Heart left ventricle (tissue), 16 donors: ENCODE results near the gene GLUD1. TPM values are rescaled to one million over a fixed set of nuclear protein-coding genes. Genes with fewer than 3 reads are reported as not detected.
A peak's percentile ranks its signal among the peaks of the same experiment; 100 is the strongest.
"Not testable (repeated sequence)": the region's sequence is repeated elsewhere in the genome, so short reads cannot be mapped to it uniquely, and the experiment has no call there.

Experiments used
- ATAC-seq, 4 donors: fragments of 200-7000 bp; cut with Tn5 transposase; one replicate each; pipeline ENCODE4 v1.9.1; 2020 to 2022; ENCODE audit warnings: moderate library complexity in 4 of 4, mild to moderate bottlenecking in 3 of 4, moderate number of reproducible peaks in 1 of 4
- DNase-seq, 5 donors: peaks; one replicate each; pipeline ENCODE4 v3.0.0-alpha.2; 2020
- H3K27ac ChIP-seq, 12 donors: fragments of 200-600 bp; sonication (generic) in 4 of 12; one replicate each; pipeline versions ENCODE4 v1.5.0 to v1.8.0; 2016 to 2022; ENCODE audit warnings: mild to moderate bottlenecking in 2 of 12
- H3K27me3 ChIP-seq, 9 donors: fragments of 200-600 bp; sonication (generic) in 2 of 9; one replicate each; pipeline versions ENCODE4 v1.5.1 to v1.8.0; 2016 to 2022; ENCODE audit warnings: mild to moderate bottlenecking in 3 of 9
- H3K36me3 ChIP-seq, 9 donors: fragments of 200-600 bp; sonication (generic) in 2 of 9; one replicate each; pipeline versions ENCODE4 v1.5.0 to v1.8.0; 2018 to 2022; ENCODE audit warnings: mild to moderate bottlenecking in 2 of 9
- H3K4me1 ChIP-seq, 12 donors: fragments of 200-600 bp; sonication (generic) in 4 of 12; one replicate each; pipeline versions ENCODE4 v1.5.0 to v1.8.0; 2016 to 2022; ENCODE audit warnings: mild to moderate bottlenecking in 3 of 12
- H3K4me3 ChIP-seq, 12 donors: fragments of 200-600 bp; sonication (generic) in 4 of 12; one replicate each; pipeline versions ENCODE4 v1.5.0 to v1.8.0; 2017 to 2022; ENCODE audit warnings: mild to moderate bottlenecking in 9 of 12, moderate library complexity in 4 of 12
- H3K9me3 ChIP-seq, 12 donors: fragments of 200-600 bp; sonication (generic) in 4 of 12; one replicate each; pipeline versions ENCODE4 v1.5.0 to v1.8.0; 2016 to 2022; ENCODE audit warnings: mild to moderate bottlenecking in 1 of 12
- POLR2A ChIP-seq, 2 donors: fragments of 450-650 bp; IDR thresholded peaks; one replicate each; pipeline ENCODE4 v1.6.1; 2017; ENCODE audit warnings: antibody characterized with exemption in 2 of 2, mild to moderate bottlenecking in 2 of 2, moderate library complexity in 2 of 2
- WGBS, 4 donors: extraction: QIAGEN DNeasy Blood & Tissue Kit in 2 of 4; methylation state at CpG; one replicate each; pipeline versions ENCODE4 v1.1.5 to v1.1.7; 2013 to 2018; 5-methylcytosine and 5-hydroxymethylcytosine counted together
- intact Hi-C, 10 donors: fragments of 100-400 bp; cut with DNase I; formaldehyde crosslinking; loops; one replicate each; pipeline versions ENCODE4 v1.11.1 to v1.14.2; 2022
- polyA plus RNA-seq, 2 donors: library from polyadenylated mRNA; stranded (reverse); fragments of 200-250 nt; gene quantifications; one replicate each; pipeline ENCODE4 v1.2.3, GENCODE V29; 2013
- total RNA-seq, 9 donors: library from RNA; depleted of rRNA in 2 of 9; stranded (reverse); fragments of >200 nt in 2 of 9; fragmentation: NEBNext Ultra II Directional in 3 of 9; extraction: Animal tissue kit (Norgen Biotek cat#: 25700) in 3 of 9; gene quantifications; one replicate each; pipeline versions ENCODE4 v1.1.0 to v1.2.4, GENCODE V29; 2016 to 2023
- TF ChIP-seq, protein P1 (sequence below), 12 donors: fragments of 200-600 bp; sonication (generic) in 4 of 12; IDR thresholded peaks; one replicate each; pipeline versions ENCODE4 v1.5.0 to v1.8.0; 2018 to 2022; ENCODE audit warnings: antibody characterized with exemption in 12 of 12, mild to moderate bottlenecking in 5 of 12
- donor health status: ischemic (EF 13 %, LVEDD 7.1; RV severe dilation, severe dysfunction).
- donor health status: healthy with polysubstance abuse.
- donor health status: DM: no; HTN: yes; CAD: no.
- donor health status: DM: no; HTN: no; CAD: no.
- donor health status: ischemic (EF 25% LVEDD 6.9; RV normal size, moderate dysfunction).
- donor health status: ischemic (EF 25% LVEDD 5.7; RV mildly dilated, moderate dysfunction).
- donor health status: healthy.
- donor health status: DM: yes; HTN: yes; CAD: no.
- donor health status: ischemic (EF 35%, LVEDD 5.7; RV mildly dilated, moderate dysfunction).
- donor health status: nonischemic (EF 11% LVEDD 7.7; RV severe dilation, severe dysfunction).
- donor health status: DM: yes; HTN: yes; CAD: no.
- donor health status: PGD.
- donor health status: ischemic (EF 29% LVEDD 5.4; RV normal size, mild dysfunction).
- donor health status: nonischemic (EF 23%, LVEDD 6.1; RV moderate dilation, normal function).

The GLUD1 gene
- total and polyA plus RNA-seq, 11 donors = 42.9 to 138 (median 104) TPM

DNA sequence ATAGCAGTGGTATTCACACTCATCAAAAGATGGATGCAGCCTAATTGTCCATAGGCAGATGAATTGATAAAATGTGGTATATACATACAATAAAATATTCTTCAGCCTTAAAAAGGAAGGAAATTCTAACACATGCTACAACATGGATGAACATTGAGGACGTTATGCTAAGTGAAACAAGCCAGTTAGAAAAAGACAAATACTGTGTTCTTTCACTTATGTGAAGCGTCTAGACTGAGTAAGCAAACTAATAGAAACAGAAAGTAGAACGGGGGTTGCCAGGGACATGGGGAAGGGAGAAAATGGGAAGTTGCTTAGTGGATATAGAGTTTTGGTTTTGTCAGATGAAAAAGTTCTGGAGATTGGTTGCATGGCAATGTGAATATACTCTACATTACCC lies 81.1 kb downstream of the GLUD1 start:
- DNase-seq, H3K9me3 ChIP-seq, H3K4me1 ChIP-seq, H3K27ac ChIP-seq, intact Hi-C loops, H3K4me3 ChIP-seq, H3K27me3 ChIP-seq, ATAC-seq, H3K36me3 ChIP-seq: not testable (repeated sequence)
- 68 to 84% (median 84%) methylated on average over 3 of the region's 3 CpGs for whole genome bisulfite sequencing, 4 donors

DNA sequence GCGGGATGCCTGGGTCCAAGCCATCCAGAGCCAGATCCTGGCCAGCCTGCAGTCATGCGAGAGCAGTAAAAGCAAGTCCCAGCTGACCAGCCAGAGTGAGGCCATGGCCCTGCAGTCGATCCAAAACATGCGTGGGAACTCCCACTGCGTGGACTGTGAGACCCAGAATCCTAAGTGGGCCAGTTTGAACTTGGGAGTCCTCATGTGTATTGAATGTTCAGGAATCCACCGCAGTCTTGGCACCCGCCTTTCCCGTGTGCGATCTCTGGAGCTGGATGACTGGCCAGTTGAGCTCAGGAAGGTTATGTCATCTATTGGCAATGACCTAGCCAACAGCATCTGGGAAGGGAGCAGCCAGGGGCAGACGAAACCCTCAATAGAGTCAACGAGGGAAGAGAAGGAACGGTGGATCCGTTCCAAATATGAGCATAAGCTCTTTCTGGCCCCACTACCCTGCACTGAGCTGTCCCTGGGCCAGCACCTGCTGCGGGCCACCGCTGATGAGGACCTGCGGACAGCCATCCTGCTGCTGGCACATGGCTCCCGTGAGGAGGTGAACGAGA lies 85.4 kb downstream of the GLUD1 start:
- H3K4me3 ChIP-seq, H3K27me3 ChIP-seq, H3K4me1 ChIP-seq, H3K36me3 ChIP-seq, ATAC-seq, intact Hi-C loops, H3K9me3 ChIP-seq, H3K27ac ChIP-seq: not testable (repeated sequence)
- DNase-seq = peak in 2 of 5 donors; percentile 25 to 43
- WGBS, 4 donors = 88 to 92% (median 88%) methylated on average over 12 to 18 of the region's 18 CpGs

DNA sequence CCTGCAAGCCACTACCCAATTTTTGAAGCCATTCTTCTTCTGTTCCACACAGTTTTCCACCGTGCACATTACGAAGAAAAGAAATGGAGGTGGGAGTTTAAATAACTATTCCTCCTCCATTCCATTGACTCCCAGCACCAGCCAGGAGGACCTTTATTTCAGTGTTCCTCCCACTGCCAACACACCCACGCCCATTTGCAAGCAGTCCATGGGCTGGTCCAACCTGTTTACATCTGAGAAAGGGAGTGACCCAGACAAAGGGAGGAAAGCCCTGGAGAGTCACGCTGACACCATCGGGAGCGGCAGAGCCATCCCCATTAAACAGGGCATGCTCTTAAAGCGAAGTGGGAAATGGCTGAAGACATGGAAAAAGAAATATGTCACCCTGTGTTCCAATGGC lies 86.3 kb downstream of the GLUD1 start:
- intact Hi-C loops = not testable (repeated sequence)

DNA sequence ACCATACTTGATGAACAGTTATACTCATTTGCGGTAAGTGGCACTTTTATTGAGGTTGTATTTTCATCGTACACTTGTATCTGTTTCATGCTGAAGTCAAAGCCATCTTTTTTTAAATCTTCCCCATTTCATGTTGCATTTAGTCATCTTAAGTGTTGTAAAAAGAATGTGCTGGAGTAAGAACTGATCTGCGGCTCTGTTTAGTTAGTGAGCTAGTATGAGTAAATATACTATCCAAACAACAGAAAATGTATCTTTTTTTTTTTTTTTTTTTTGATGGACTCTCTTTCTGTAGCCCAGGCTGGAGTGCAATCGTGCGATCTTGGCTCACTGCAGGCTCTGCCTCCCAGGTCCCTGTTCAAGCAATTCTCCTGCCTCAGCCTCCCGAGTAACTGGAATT lies 87.0 kb downstream of the GLUD1 start:
- H3K4me3 ChIP-seq, H3K27ac ChIP-seq, ATAC-seq, H3K4me1 ChIP-seq, DNase-seq, H3K9me3 ChIP-seq, H3K36me3 ChIP-seq, H3K27me3 ChIP-seq, intact Hi-C loops: not testable (repeated sequence)
- 92 to 100% (median 98%) methylated on average over 6 of the region's 6 CpGs for WGBS, 4 donors

More for the DNA sequence above, 86.3 kb downstream of the GLUD1 start:
- 96 to 98% (median 98%) methylated on average over 7 of the region's 7 CpGs for WGBS, 4 donors
- H3K4me3 ChIP-seq, H3K9me3 ChIP-seq, H3K27ac ChIP-seq, H3K27me3 ChIP-seq, DNase-seq, ATAC-seq, H3K36me3 ChIP-seq, H3K4me1 ChIP-seq: not testable (repeated sequence)

DNA sequence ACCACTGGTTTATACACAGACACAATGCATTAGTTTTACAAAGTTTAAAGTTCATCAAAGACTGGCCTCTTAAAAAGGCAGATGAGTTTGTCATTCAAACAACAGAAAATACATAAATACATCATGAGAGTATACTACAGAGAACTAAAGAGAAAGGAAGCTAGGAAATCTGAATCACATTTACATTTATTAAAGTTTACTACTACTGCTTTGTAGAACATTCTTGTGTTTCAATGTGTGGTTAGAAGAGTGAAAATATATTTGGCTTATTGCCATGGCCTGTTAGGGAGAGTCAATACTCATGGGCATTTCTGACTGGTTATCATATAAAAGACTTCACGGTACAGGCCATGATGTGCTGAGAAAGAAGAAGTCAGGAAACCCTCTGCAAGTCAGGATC lies 87.5 kb downstream of the GLUD1 start:
- H3K9me3 ChIP-seq, DNase-seq, H3K4me1 ChIP-seq, H3K27ac ChIP-seq, H3K4me3 ChIP-seq, intact Hi-C loops, H3K36me3 ChIP-seq, H3K27me3 ChIP-seq, ATAC-seq: not testable (repeated sequence)
- whole genome bisulfite sequencing, 4 donors = 33 to 69% (median 54%) methylated on average over 1 of the region's 1 CpG

DNA sequence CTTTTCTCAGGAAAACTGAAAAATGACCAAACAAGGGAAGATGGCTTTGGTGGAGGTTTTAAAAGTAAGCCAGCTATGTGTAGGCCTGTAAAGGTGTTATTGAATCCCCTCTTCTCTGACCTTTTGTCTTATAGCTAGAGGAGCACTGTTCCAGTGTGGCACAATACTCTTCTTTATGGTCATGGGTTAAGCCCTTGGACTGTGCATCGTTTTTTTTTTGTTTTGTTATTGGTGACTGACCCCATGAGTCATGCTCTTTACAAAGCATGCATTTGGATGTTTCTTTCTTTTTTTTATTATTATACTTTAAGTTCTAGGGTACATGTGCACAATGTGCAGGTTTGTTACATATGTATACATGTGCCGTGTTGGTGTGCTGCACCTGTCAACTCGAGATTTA lies 94.2 kb downstream of the GLUD1 start:
- 74 to 84% (median 81%) methylated on average over 3 of the region's 3 CpGs for WGBS, 4 donors
- intact Hi-C loops = no loop called here
- Histone ChIP-seq H3K36me3 (peaks cover 0 to 47% (median 0%) of the 10 kb centered on the region in 9 donors), H3K4me1 (peaks cover 0 to 4% (median 0%) of the 10 kb centered on the region in 12 donors), H3K27me3 (no peaks in the 10 kb centered on the region), H3K27ac (no peak overlapping the region), H3K9me3 (no peaks in the 10 kb centered on the region), H3K4me3 (no peak overlapping the region)
- no peak for ATAC-seq
- TF ChIP-seq POLR2A (IDR thresholded peaks at IDR 0.05) = no peak
- TF ChIP-seq, protein P1, sequence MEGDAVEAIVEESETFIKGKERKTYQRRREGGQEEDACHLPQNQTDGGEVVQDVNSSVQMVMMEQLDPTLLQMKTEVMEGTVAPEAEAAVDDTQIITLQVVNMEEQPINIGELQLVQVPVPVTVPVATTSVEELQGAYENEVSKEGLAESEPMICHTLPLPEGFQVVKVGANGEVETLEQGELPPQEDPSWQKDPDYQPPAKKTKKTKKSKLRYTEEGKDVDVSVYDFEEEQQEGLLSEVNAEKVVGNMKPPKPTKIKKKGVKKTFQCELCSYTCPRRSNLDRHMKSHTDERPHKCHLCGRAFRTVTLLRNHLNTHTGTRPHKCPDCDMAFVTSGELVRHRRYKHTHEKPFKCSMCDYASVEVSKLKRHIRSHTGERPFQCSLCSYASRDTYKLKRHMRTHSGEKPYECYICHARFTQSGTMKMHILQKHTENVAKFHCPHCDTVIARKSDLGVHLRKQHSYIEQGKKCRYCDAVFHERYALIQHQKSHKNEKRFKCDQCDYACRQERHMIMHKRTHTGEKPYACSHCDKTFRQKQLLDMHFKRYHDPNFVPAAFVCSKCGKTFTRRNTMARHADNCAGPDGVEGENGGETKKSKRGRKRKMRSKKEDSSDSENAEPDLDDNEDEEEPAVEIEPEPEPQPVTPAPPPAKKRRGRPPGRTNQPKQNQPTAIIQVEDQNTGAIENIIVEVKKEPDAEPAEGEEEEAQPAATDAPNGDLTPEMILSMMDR (IDR thresholded peaks at IDR 0.05) = no peak
- no peak for DNase-seq

Other genes with a start within 250 kb of the GLUD1 start
- gene MMRN2, start 137.2 kb downstream of the GLUD1 start, total RNA-seq = 10 to 100 TPM; 22.7 to 93.0 (median 34.3) TPM
- gene MMRN2, start 137.2 kb downstream of the GLUD1 start, polyA plus RNA-seq = 10 to 100 TPM; 15.8 to 30.9 TPM
- 10 to 100 TPM in 8 of 9 donors, 1 to 10 TPM in 1; 8.2 to 44.7 (median 17.2) TPM for gene SNCG, start 136.2 kb downstream of the GLUD1 start, total RNA-seq
- 10 to 100 TPM; 18.5 to 36.7 TPM for gene SNCG, start 136.2 kb downstream of the GLUD1 start, polyA plus RNA-seq
- 100 to 1,000 TPM in 1 of 9 donors, 10 to 100 TPM in 8; 21.2 to 189 (median 37.9) TPM for gene ADIRF, start 126.4 kb downstream of the GLUD1 start, total RNA-seq
- gene ADIRF, start 126.4 kb downstream of the GLUD1 start, polyA plus RNA-seq = 100 to 1,000 TPM in 1 of 2 donors, 10 to 100 TPM in 1; 86.1 to 123 TPM
- not detected for gene FAM25A, start 74.5 kb downstream of the GLUD1 start, total RNA-seq
- gene FAM25A, start 74.5 kb downstream of the GLUD1 start, polyA plus RNA-seq = not detected
- 10 to 100 TPM in 6 of 9 donors, 1 to 10 TPM in 3; 7.1 to 17.7 (median 10.3) TPM for gene SHLD2, start 363 bp upstream of the GLUD1 start, total RNA-seq
- 10 to 100 TPM in 1 of 2 donors, 1 to 10 TPM in 1; 4.3 to 16.6 TPM for gene SHLD2, start 363 bp upstream of the GLUD1 start, polyA plus RNA-seq
- gene NUTM2A, start 130.6 kb upstream of the GLUD1 start, total RNA-seq = 1 to 10 TPM in 6 of 9 donors, under 1 TPM in 3; 0.56 to 3.3 (median 1.6) TPM
- 1 to 10 TPM; 1.1 to 3.8 TPM for gene NUTM2A, start 130.6 kb upstream of the GLUD1 start, polyA plus RNA-seq